HG02798 (cell line): Measurements from ENCODE around the gene MICAL3.

Source experiments
- ATAC-seq: cut with Tn5 transposase; IDR thresholded peaks from one replicate; pipeline ENCODE4 v1.9.1; 2021; ENCODE audit warnings: mild to moderate bottlenecking; ENCODE audit not compliant: unreplicated experiment, poor library complexity

The MICAL3 gene

GRCh38 chr22:17978027-17978426 is 46.3 kb downstream of the MICAL3 start:
- ATAC-seq, result no peak

DNA sequence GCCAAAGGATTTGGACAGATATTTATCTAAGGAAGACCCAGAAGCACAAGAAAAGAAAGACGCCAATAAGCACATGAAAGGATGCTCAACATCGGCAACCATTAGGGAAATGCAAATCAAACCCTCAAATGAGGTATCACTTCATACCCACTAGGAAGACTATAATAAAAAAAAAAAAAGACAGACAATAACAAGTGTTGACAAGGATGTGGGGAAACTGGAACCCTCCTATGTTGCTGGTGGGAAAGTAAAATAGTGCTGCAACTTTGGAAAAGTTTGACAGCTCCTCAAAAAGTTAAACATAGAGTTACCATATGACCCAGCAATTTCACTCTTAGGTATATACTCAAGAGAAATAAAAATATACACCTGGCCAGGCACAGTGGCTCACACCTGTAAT is 47.0 kb downstream of the MICAL3 start:
- no peak for ATAC-seq

- no peak for ATAC-seq
Measured at GRCh38 chr22:17976121-17976520, 48.2 kb downstream of the MICAL3 start.

- no peak for ATAC-seq
Measured at GRCh38 chr22:17974703-17975372, 49.5 kb downstream of the MICAL3 start.

DNA sequence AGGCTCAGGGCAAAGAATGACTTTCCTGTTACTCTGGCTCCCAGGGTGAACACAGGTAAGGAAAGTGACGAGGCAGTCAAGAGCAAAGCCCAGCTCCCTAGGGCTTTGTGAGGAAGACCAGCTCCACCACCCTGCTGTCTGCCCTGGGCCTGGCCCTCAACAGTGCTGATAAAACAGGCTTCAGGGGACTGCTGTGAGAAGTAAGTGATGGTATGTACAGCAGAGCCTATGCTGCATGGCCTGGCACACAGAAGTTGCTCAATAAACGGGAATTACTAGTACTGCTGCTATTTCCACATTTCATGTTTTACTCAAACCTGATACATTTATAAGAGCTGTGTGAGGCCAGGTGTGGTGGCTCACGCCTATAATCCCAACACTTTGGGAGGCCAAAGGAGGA is 50.3 kb downstream of the MICAL3 start:
- no peak for ATAC-seq

GRCh38 chr22:17973217-17973616 is 51.1 kb downstream of the MICAL3 start:
- ATAC-seq, result no peak

DNA sequence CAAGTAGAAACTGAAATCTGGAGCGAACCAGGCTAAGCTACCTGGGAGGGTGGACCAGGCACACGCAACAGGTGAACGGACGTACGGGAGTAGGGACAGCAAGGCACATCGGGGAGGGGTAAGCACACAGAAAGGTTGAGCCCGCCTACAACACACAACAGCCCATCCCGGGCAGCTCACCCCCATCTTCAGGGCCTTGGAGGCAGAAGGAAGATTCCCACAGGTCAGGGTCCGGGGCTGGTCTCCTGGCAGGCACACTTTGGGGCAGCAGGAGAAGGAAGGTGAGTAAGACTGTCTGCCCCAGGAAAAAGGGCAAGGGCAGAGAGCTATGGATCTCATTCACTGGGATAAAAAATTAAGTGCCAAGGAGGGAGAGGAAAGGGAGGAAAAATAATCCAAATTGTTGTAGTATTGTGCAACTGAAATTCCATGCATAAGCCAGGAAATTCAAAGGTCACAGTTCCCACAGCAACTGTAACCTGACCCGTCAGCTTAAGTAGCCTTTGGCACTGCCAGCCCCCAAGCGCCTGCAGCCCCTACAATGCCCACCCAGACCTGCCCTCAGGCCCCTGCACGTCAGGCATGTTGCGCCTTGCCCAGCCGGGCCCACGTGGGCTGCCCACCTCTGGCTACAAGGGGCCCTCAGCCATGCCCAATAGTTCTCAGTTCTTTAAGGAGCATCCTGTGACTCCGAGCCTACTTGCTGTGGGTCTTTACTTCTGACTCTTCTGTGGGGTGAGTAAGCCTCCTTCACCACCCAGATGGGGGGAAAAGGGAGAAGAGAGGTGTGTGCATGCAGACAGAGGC is 51.8 kb downstream of the MICAL3 start:
- no peak for ATAC-seq

- ATAC-seq, result no peak
Measured at GRCh38 chr22:17971711-17972110, 52.6 kb downstream of the MICAL3 start.

GRCh38 chr22:17970201-17970708 is 54.1 kb downstream of the MICAL3 start:
- ATAC-seq, result no peak

DNA sequence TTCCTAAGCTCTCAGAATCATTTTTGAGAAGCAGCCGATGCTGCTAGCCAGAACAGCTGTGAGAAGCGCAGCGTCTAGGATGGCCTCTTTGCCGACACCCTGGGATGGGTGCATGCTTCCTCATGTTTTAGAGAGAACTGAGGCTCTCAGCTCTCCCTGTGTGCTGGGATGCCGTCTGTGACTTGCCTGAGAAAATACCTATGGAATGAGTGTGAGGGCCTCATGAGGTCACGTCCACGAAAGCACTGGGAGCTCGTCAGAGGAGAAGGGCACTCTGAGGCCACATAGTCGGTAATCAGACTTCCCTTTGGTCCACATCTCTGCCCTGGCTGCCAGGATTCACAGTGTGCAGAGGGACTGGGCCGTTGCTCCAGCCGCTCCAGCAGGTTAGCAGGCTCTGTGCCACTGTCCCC is 54.7 kb downstream of the MICAL3 start:
- no peak for ATAC-seq

- ATAC-seq, result no peak
Measured at GRCh38 chr22:17968126-17968525, 56.2 kb downstream of the MICAL3 start.

- no peak for ATAC-seq
Measured at GRCh38 chr22:17966403-17966717, 58.0 kb downstream of the MICAL3 start.

- ATAC-seq, result no peak
Measured at GRCh38 chr22:17965538-17966402, 58.6 kb downstream of the MICAL3 start.

DNA sequence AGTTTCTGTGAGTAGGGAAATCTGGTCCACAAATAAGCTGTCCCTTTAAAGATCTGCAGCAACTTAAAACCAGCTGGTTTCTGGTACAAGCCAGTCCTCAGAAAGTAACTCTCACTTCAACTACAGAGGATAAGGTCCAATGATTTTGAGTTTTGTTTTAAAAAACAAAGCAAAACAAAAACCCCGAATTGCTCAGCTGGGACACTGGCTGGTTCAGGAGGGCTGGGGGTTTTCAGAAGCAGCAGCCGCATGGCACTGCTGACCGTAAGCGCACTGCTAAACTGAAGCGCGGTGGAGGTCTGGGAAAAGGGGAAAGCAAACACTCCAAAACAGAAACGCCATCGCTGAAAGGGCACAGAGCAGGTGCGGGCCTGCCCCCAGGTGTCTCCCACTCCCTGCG is 59.7 kb downstream of the MICAL3 start:
- ATAC-seq, result peak; percentile 69

- ATAC-seq, result peak; percentile 10
Measured at GRCh38 chr22:17964156-17964555, 60.2 kb downstream of the MICAL3 start.

DNA sequence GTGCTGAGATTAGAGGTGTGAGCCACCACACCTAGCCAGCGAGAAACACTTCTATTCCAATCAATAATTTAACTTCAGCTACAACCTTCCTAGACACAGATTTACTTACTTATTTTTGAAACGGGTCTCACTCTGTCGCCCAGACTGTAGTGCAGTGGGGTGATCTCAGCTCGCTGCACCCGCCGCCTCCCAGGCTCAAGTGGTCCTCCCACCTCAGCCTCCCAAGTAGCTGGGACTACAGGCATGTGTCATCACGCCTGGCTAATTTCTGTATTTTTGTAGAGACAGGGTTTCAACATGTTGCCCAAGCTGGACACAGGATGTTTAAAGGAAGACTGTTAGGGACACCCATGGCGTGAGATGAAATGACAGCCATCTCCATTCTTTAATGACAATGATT is 61.3 kb downstream of the MICAL3 start:
- ATAC-seq, result no peak

- ATAC-seq, result no peak
Measured at GRCh38 chr22:17962168-17962567, 62.2 kb downstream of the MICAL3 start.

DNA sequence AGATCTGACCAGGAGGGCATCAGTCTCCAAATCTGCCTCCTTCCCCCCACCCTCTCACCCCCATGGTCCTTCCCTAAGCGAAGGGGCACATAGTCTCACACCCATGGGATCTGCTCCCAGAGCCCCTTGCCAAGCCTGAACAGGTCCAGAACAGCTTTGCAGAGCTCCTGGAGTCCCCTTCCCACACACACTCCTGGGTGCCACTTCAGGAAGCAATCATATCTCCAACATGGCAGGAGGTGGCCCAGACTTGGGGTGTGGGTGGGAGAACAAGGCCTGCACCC is 63.0 kb downstream of the MICAL3 start:
- no peak for ATAC-seq

- ATAC-seq, result no peak
Measured at GRCh38 chr22:17960695-17961445, 63.5 kb downstream of the MICAL3 start.

DNA sequence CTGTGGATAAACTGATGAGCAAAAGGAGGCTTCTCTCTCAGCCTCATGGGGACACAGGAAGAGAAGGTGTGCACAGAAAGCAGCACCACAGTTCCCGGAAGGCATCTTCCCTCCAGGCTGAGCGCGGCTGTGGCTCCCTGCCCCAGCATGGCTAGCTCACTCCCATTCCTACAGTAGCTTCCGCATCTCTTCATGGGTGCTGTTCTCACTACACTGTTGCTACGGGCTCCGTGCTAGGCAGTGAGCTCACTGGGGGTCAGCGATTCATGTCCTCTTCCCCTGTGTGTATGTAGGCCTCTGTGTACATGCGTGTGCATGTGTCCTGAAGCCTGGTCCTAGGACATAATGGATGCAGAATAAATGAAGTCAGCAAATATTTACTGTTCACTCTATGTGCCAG is 64.3 kb downstream of the MICAL3 start:
- ATAC-seq, result no peak
